Dedifferentiated amniotic fluid mesenchymal stem cell (primary cell): ENCODE data around the gene TUBD1.

Experiments
- DNase-seq: peaks from one replicate; pipeline ENCODE4 v3.0.0-alpha.2; 2016; ENCODE audit errors: extremely low spot score

TUBD1 gene

DNA sequence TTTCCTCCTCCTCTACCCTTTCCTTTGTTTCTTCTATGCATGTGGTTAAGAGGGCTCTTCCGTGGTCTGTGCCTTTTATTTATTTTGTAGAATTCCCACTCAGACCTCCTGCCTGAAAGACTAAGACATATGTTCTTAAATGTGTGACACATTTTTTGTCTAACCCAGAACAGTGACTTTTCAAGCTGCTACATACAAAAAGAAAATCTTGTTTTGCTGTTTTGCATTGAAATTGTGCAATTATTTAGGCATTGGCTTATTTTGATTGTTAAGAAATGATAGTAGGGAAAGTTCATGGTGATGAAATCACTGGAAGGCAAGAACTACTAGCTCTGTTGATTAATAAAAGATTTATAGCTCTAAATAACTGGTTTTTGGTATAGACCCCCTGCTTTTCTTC lies 76.8 kb downstream of the TUBD1 start:
- DNase-seq: no peak

DNA sequence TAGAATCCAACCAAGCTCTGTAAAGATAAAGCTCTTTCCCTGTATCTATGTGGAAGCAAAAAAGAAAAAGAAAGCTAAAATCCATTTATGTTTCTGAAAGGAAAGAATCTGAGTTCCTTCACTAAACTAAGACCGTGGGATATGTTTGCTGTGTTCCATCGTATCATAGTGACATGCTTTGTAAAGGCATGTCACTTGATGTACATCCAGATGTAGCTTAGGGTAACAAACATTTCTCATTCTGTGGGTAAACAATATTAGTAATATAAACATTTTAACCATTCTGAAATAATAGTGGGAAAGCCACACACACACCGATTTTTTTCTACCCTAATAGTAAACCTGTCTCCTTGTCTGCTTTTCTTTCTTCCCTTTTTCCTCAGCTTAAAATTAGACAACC lies 78.1 kb downstream of the TUBD1 start:
- DNase-seq: no peak

- DNase-seq: no peak
These were observed 78.5 kb downstream of the TUBD1 start for GRCh38 chr17:59814276-59814675.

DNA sequence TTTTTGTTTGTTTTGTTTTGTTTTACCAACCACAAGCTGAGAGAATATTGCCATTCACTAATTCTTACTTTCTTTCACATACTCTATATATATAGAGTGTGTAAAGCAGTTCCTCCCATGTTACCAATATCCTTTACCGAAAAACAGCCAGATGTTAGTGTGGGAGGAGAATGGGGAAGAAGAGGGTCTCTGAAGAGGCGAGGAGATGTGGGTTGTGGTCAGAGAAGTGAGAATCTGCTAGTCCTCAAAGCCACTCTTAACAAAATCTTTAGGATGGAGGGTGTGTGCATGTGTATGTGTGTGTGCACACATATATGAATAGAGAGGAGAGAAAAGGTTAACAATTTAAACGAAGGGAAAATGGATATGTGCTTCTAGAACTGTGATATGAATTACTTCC lies 80.6 kb downstream of the TUBD1 start:
- DNase-seq: no peak

DNA sequence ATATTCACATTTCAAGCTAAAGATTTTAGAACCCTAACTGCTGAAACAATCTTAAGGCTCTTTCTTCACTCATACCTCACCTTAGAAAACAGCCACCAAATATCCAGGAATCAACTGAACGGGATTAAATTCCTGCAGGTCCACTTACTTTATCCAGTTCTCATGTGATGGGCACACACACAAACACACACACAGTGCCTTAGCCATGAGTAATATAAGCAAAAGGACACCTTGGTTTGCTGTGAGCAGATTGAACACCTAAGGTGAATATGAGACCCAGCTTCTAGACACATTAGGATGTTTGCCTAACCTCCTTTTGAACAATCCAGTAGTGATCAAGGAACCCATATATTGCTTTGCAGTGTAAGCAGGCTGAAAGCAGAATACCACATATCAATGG lies 81.5 kb downstream of the TUBD1 start:
- no peak for DNase-seq

- no peak for DNase-seq
These were observed 81.9 kb downstream of the TUBD1 start for GRCh38 chr17:59810894-59811153.
